ENCODE measurements around the gene USH1G. TPM values are rescaled to one million over a fixed set of nuclear protein-coding genes. Genes with fewer than 3 reads are reported as not detected.

Gene USH1G
- total RNA-seq, 1 donor from 2014 or later: 3.9 TPM

- peaks cover 3% of the 10 kb centered on the region for H3K4me1 Mint-ChIP-seq
- H3K27ac Mint-ChIP-seq: no peak overlapping the region
- H3K9me3 Mint-ChIP-seq: no peaks in the 10 kb centered on the region
- DNase-seq (ENCODE audit: low spot score in 2 of 2, unreplicated experiment in 2 of 2): no peak
- H3K27me3 Mint-ChIP-seq (ENCODE audit: low read depth): peaks cover 45% of the 10 kb centered on the region
- H3K36me3 Mint-ChIP-seq: no peaks in the 10 kb centered on the region
- no peak overlapping the region for H3K4me3 Mint-ChIP-seq
- TF ChIP-seq CTCF (IDR thresholded peaks at IDR 0.05; ENCODE audit: unreplicated experiment): no peak
These were observed 24.6 kb downstream of the USH1G start for GRCh38 chr17:74898376-74898946.

- H3K4me3 Mint-ChIP-seq: peak overlapping the region; percentile 68
- peaks cover 66% of the 10 kb centered on the region for H3K27me3 Mint-ChIP-seq (ENCODE audit: low read depth)
These were observed 29.0 kb downstream of the USH1G start for GRCh38 chr17:74893936-74894671.

GRCh38 chr17:74892974-74893911, 29.8 kb downstream of the USH1G start, which contains the start of gene FADS6:
TSS of gene FADS6 (minus strand) at chr17:74893633. CDS start at chr17:74893595, 38 bp downstream.
- H3K36me3 Mint-ChIP-seq: no peaks in the 10 kb centered on the region
- no peak for TF ChIP-seq CTCF (IDR thresholded peaks at IDR 0.05; ENCODE audit: unreplicated experiment)
- peaks cover 3% of the 10 kb centered on the region for H3K4me1 Mint-ChIP-seq
- DNase-seq (ENCODE audit: low spot score in 2 of 2, unreplicated experiment in 2 of 2): no peak
- H3K27me3 Mint-ChIP-seq (ENCODE audit: low read depth): peaks cover 73% of the 10 kb centered on the region
- H3K4me3 Mint-ChIP-seq: peak within 1 kb of the TSS; percentile 68
- no peaks in the 10 kb centered on the region for H3K9me3 Mint-ChIP-seq
- H3K27ac Mint-ChIP-seq: no peak within 1 kb of the TSS

More at GRCh38 chr17:74893936-74894671, 29.0 kb downstream of the USH1G start:
- Mint-ChIP-seq H3K27ac (no peak overlapping the region), H3K36me3 (no peaks in the 10 kb centered on the region), H3K4me1 (peaks cover 3% of the 10 kb centered on the region), H3K9me3 (no peaks in the 10 kb centered on the region)
- TF ChIP-seq CTCF (IDR thresholded peaks at IDR 0.05; ENCODE audit: unreplicated experiment): no peak
- no peak for DNase-seq (ENCODE audit: low spot score in 2 of 2, unreplicated experiment in 2 of 2)

- TF ChIP-seq CTCF (IDR thresholded peaks at IDR 0.05; ENCODE audit: unreplicated experiment): no peak
- DNase-seq (ENCODE audit: low spot score in 2 of 2, unreplicated experiment in 2 of 2): no peak
- no peaks in the 10 kb centered on the region for H3K36me3 Mint-ChIP-seq
- H3K27ac Mint-ChIP-seq: no peak overlapping the region
- H3K4me1 Mint-ChIP-seq: peaks cover 3% of the 10 kb centered on the region
- H3K4me3 Mint-ChIP-seq: no peak overlapping the region
- H3K27me3 Mint-ChIP-seq (ENCODE audit: low read depth): peaks cover 71% of the 10 kb centered on the region
- H3K9me3 Mint-ChIP-seq: no peaks in the 10 kb centered on the region
These were observed 30.8 kb downstream of the USH1G start for GRCh38 chr17:74892013-74892841.

- no peaks in the 10 kb centered on the region for H3K9me3 Mint-ChIP-seq
- peaks cover 64% of the 10 kb centered on the region for H3K27me3 Mint-ChIP-seq (ENCODE audit: low read depth)
- no peak for DNase-seq (ENCODE audit: low spot score in 2 of 2, unreplicated experiment in 2 of 2)
- H3K4me3 Mint-ChIP-seq: no peak overlapping the region
- no peak overlapping the region for H3K27ac Mint-ChIP-seq
- no peaks in the 10 kb centered on the region for H3K36me3 Mint-ChIP-seq
- H3K4me1 Mint-ChIP-seq: peaks cover 3% of the 10 kb centered on the region
- TF ChIP-seq CTCF (IDR thresholded peaks at IDR 0.05; ENCODE audit: unreplicated experiment): no peak
These were observed 32.5 kb downstream of the USH1G start for GRCh38 chr17:74890554-74890953.

Data from mesothelial cell of epicardium (in vitro differentiated cells).